Measurements from ENCODE around the gene DCDC1. TPM values are rescaled to one million over a fixed set of nuclear protein-coding genes. Genes with fewer than 3 reads are reported as not detected.

DCDC1 gene
- total RNA-seq, 1 donor from 2014 or later, result not detected

DNA sequence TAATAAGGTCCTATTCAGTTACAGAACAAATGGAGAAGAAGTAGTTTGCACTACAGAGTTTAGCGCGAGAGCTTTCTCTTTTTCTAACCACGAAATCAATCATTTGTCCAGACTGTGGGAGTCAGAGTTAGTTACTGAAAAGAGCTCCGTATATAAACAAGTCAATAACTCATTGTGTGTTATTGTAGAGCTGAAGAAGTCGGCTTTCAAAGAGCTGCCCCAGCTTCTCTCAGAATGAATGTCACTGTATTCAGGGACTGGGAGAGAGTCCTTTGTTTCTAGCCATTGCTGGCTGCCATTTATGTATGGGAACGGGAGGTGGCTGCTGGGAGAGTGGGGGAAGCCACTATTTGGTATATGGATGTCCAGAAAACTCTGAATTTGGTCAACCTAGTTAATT is 227.8 kb downstream of the DCDC1 start:
- H3K4me1 Mint-ChIP-seq (ENCODE audit: low read depth), result no peaks in the 10 kb centered on the region
- no peak overlapping the region for H3K27ac Mint-ChIP-seq
- H3K4me3 Mint-ChIP-seq, result no peak overlapping the region
- intact Hi-C loops (cut with micrococcal nuclease), result no loop called here
- H3K9me3 Mint-ChIP-seq, result no peaks in the 10 kb centered on the region
- no peaks in the 10 kb centered on the region for H3K36me3 Mint-ChIP-seq (ENCODE audit: low read depth)
- H3K27me3 Mint-ChIP-seq (ENCODE audit: insufficient read depth), result no peaks in the 10 kb centered on the region
- no peak for DNase-seq (ENCODE audit: low spot score)

- H3K9me3 Mint-ChIP-seq, result no peaks in the 10 kb centered on the region
- no peaks in the 10 kb centered on the region for H3K4me1 Mint-ChIP-seq (ENCODE audit: low read depth)
- no peak overlapping the region for H3K4me3 Mint-ChIP-seq
- H3K27ac Mint-ChIP-seq, result no peak overlapping the region
- H3K36me3 Mint-ChIP-seq (ENCODE audit: low read depth), result no peaks in the 10 kb centered on the region
- no peaks in the 10 kb centered on the region for H3K27me3 Mint-ChIP-seq (ENCODE audit: insufficient read depth)
- intact Hi-C loops (cut with micrococcal nuclease), result no loop called here
- no peak for DNase-seq (ENCODE audit: low spot score)
Measured at GRCh38 chr11:31139479-31139878, 230.1 kb downstream of the DCDC1 start.

GRCh38 chr11:31132531-31133421 is 236.8 kb downstream of the DCDC1 start:
- H3K9me3 Mint-ChIP-seq, result no peaks in the 10 kb centered on the region
- no peaks in the 10 kb centered on the region for H3K4me1 Mint-ChIP-seq (ENCODE audit: low read depth)
- H3K36me3 Mint-ChIP-seq (ENCODE audit: low read depth), result no peaks in the 10 kb centered on the region
- intact Hi-C loops (cut with micrococcal nuclease), result no loop called here
- H3K4me3 Mint-ChIP-seq, result no peak overlapping the region
- no peak for DNase-seq (ENCODE audit: low spot score)
- no peak overlapping the region for H3K27ac Mint-ChIP-seq
- H3K27me3 Mint-ChIP-seq (ENCODE audit: insufficient read depth), result no peaks in the 10 kb centered on the region

- H3K4me3 Mint-ChIP-seq, result no peak overlapping the region
- no peaks in the 10 kb centered on the region for H3K9me3 Mint-ChIP-seq
- no peaks in the 10 kb centered on the region for H3K4me1 Mint-ChIP-seq (ENCODE audit: low read depth)
- no peak overlapping the region for H3K27ac Mint-ChIP-seq
- no peak for DNase-seq (ENCODE audit: low spot score)
- H3K36me3 Mint-ChIP-seq (ENCODE audit: low read depth), result no peaks in the 10 kb centered on the region
- intact Hi-C loops (cut with micrococcal nuclease), result no loop called here
- no peaks in the 10 kb centered on the region for H3K27me3 Mint-ChIP-seq (ENCODE audit: insufficient read depth)
Measured at GRCh38 chr11:31131760-31132159, 237.8 kb downstream of the DCDC1 start.

GRCh38 chr11:31127290-31127689 is 242.2 kb downstream of the DCDC1 start:
- H3K9me3 Mint-ChIP-seq, result no peaks in the 10 kb centered on the region
- H3K36me3 Mint-ChIP-seq (ENCODE audit: low read depth), result no peaks in the 10 kb centered on the region
- H3K27ac Mint-ChIP-seq, result no peak overlapping the region
- DNase-seq (ENCODE audit: low spot score), result no peak
- H3K27me3 Mint-ChIP-seq (ENCODE audit: insufficient read depth), result no peaks in the 10 kb centered on the region
- H3K4me1 Mint-ChIP-seq (ENCODE audit: low read depth), result no peaks in the 10 kb centered on the region
- intact Hi-C loops (cut with micrococcal nuclease), result no loop called here
- H3K4me3 Mint-ChIP-seq, result no peak overlapping the region

DNA sequence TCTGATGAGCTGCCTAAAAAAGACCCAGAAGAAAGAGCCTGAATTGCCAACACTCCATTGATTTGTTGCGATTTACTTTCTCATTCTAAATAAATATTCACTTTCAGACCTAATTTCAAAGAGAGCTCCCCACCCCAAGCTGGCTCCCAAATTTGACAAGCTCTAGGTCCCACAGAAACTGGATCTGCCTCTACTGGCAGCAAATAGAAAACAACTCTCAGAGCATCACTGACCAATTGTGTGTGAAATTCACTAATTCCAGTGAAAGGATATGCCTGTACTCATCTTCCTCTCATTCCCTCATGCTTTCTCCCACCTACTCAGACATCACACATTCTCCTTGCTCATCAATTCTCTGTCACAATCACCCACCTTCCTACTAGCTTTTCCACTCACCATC is 249.1 kb downstream of the DCDC1 start:
- H3K9me3 Mint-ChIP-seq, result no peaks in the 10 kb centered on the region
- no peaks in the 10 kb centered on the region for H3K36me3 Mint-ChIP-seq (ENCODE audit: low read depth)

DNA sequence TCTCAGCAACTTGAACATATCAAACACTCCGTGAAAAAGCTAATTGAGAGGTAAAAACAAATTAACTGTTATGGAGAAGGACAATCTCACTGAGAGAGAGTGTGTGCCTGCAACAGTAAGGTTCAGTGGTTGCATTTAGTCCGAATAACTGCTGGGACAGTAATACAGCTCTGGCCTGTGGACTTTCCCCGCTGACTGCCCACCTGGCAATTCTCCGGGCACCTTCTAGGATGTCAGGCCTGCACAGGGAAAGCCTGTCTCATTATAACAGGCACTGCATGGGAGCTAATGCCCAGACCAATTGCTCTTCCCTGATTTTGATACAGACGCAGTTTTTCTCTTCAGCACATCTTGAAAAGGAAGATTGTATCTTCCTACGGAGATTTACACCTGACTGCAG is 251.0 kb downstream of the DCDC1 start:
- intact Hi-C loops (cut with micrococcal nuclease), result no loop called here
- Mint-ChIP-seq H3K27me3 (ENCODE audit: insufficient read depth) (no peaks in the 10 kb centered on the region), H3K9me3 (no peaks in the 10 kb centered on the region), H3K4me1 (ENCODE audit: low read depth) (no peaks in the 10 kb centered on the region), H3K27ac (no peak overlapping the region), H3K36me3 (ENCODE audit: low read depth) (no peaks in the 10 kb centered on the region), H3K4me3 (no peak overlapping the region)
- no peak for DNase-seq (ENCODE audit: low spot score)

More for the DNA sequence above, 249.1 kb downstream of the DCDC1 start:
- Mint-ChIP-seq H3K4me1 (ENCODE audit: low read depth) (no peaks in the 10 kb centered on the region), H3K27ac (no peak overlapping the region), H3K27me3 (ENCODE audit: insufficient read depth) (no peaks in the 10 kb centered on the region), H3K4me3 (no peak overlapping the region)
- intact Hi-C loops (cut with micrococcal nuclease), result no loop called here
- DNase-seq (ENCODE audit: low spot score), result no peak

- Mint-ChIP-seq H3K27me3 (ENCODE audit: insufficient read depth) (peaks cover 2% of the 10 kb centered on the region), H3K4me3 (no peak overlapping the region), H3K36me3 (ENCODE audit: low read depth) (no peaks in the 10 kb centered on the region), H3K9me3 (no peaks in the 10 kb centered on the region), H3K27ac (no peak overlapping the region), H3K4me1 (ENCODE audit: low read depth) (no peaks in the 10 kb centered on the region)
- DNase-seq (ENCODE audit: low spot score), result no peak
- intact Hi-C loops (cut with micrococcal nuclease), result no loop called here
Measured at GRCh38 chr11:31117038-31117437, 252.5 kb downstream of the DCDC1 start.

DNA sequence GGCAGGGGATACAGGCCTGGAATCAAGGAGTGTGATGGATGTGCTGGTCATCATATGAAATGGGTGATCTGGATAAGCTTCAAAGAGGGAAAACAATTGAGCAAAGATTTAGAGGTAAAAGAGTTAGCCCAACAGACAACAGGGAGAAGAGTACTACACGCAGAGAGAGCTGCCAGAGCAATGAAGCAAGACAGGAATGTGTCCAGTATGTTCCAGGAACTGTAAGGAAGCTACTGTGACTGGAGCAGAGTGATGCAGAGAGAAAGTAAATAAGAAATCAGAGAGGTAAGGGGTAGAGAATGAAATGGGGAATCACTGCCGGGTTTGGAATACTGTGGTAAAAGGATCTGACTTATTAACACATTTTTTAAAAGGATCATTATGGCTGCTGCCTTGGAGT is 255.1 kb downstream of the DCDC1 start:
- Mint-ChIP-seq H3K27ac (no peak overlapping the region), H3K27me3 (ENCODE audit: insufficient read depth) (peaks cover 2% of the 10 kb centered on the region), H3K36me3 (ENCODE audit: low read depth) (no peaks in the 10 kb centered on the region), H3K4me1 (ENCODE audit: low read depth) (no peaks in the 10 kb centered on the region), H3K4me3 (no peak overlapping the region), H3K9me3 (no peaks in the 10 kb centered on the region)
- intact Hi-C loops (cut with micrococcal nuclease), result no loop called here
- DNase-seq (ENCODE audit: low spot score), result no peak

DNA sequence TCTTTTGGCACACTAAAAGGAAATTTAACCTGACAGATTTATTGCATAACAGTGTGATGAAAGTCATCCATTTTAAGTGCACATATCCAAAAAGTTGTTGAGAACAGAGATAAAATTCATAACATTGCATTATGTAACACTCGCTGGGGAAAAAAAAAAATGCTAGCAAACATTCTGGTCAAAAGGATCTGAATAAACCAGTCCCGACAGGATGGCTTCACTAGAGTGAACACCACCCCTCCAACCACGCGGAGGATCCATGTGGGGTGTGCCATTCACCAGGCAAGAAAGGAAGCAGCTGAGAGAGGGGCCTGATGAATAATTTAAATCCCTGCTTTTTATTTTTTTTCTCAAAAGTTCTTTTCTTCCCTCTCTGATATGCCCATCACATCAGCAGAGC is 258.7 kb downstream of the DCDC1 start:
- intact Hi-C loops (cut with micrococcal nuclease), result no loop called here
- DNase-seq (ENCODE audit: low spot score), result no peak
- Mint-ChIP-seq H3K27me3 (ENCODE audit: insufficient read depth) (peaks cover 2% of the 10 kb centered on the region), H3K4me1 (ENCODE audit: low read depth) (no peaks in the 10 kb centered on the region), H3K4me3 (no peak overlapping the region), H3K9me3 (no peaks in the 10 kb centered on the region), H3K27ac (no peak overlapping the region), H3K36me3 (ENCODE audit: low read depth) (no peaks in the 10 kb centered on the region)

DNA sequence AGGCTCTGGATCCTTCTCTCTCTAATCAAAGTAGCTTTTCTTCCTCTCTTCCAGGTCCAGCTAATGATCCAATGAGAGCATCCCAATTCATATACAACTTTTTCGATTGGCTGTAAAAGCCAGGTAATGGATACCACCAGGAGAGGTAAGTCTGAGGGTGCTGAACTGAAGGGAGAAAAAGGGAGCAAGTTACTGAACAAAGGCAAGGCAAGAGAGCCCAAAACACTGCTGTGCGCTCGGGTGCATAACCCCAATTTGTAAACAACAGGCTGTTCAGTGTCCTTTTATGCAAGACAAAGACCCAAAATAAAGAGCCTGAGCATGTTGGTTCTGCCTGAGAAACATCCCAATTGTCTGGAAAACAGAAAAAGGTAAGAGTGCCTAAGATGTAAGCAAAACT is 260.1 kb downstream of the DCDC1 start:
- Mint-ChIP-seq H3K4me1 (ENCODE audit: low read depth) (no peaks in the 10 kb centered on the region), H3K27ac (no peak overlapping the region), H3K36me3 (ENCODE audit: low read depth) (no peaks in the 10 kb centered on the region), H3K9me3 (no peaks in the 10 kb centered on the region), H3K27me3 (ENCODE audit: insufficient read depth) (peaks cover 2% of the 10 kb centered on the region), H3K4me3 (no peak overlapping the region)
- intact Hi-C loops (cut with micrococcal nuclease), result loop anchor here (10.0 kb wide), 1 partner anchor 765 kb away; no protein-coding TSS in a partner anchor
- DNase-seq (ENCODE audit: low spot score), result no peak

- Mint-ChIP-seq H3K4me1 (ENCODE audit: low read depth) (no peaks in the 10 kb centered on the region), H3K9me3 (no peaks in the 10 kb centered on the region), H3K36me3 (ENCODE audit: low read depth) (no peaks in the 10 kb centered on the region), H3K27ac (no peak overlapping the region), H3K27me3 (ENCODE audit: insufficient read depth) (no peaks in the 10 kb centered on the region), H3K4me3 (no peak overlapping the region)
- no peak for DNase-seq (ENCODE audit: low spot score)
- intact Hi-C loops (cut with micrococcal nuclease), result loop anchor here (2.0 to 10.0 kb wide), 2 partner anchors 767 to 851 kb away; no protein-coding TSS in a partner anchor
Measured at GRCh38 chr11:31107649-31108048, 261.9 kb downstream of the DCDC1 start.

DNA sequence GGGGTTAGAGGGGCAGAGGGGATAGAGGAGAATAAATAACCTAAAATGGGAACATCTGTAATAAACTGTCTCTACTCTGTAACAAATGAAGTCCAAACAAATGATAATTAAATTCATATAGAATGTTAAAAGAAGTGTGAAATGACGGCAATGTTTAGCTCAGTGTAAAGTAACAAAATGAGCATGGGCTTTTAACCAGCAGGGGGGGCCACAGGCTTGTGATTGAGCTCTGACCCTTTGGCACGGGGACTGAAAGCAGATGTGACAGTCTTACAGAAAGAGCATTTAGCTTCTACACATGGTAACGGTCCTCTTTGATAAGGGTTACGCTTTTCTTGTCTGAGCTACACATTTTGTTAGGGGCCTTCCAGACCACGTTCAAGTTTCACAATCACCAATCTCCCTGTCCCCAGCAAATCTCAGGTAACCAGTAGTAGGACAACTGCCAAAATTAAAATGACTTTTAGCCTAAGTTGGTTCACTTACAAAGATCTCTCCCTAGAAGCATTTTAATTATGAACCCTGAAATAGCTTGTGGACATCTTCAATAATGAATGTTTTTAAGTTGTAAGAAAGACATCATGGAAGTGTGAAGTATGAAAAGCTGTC is 262.5 kb downstream of the DCDC1 start:
- intact Hi-C loops (cut with micrococcal nuclease), result loop anchor here (2.0 to 10.0 kb wide), 2 partner anchors 768 to 852 kb away; no protein-coding TSS in a partner anchor
- Mint-ChIP-seq H3K27me3 (ENCODE audit: insufficient read depth) (no peaks in the 10 kb centered on the region), H3K27ac (no peak overlapping the region), H3K4me3 (no peak overlapping the region), H3K36me3 (ENCODE audit: low read depth) (no peaks in the 10 kb centered on the region), H3K4me1 (ENCODE audit: low read depth) (no peaks in the 10 kb centered on the region), H3K9me3 (no peaks in the 10 kb centered on the region)
- DNase-seq (ENCODE audit: low spot score), result no peak

Data from activated T-helper 1 cell treated with anti-CD3 and anti-CD28 coated beads, Interleukin-12 subunit alpha, Interleukin-12 subunit beta, Interleukin-2, Interleukin-4 antibody, amounts not matched to agents 30 ng/mL and 10 ng/mL and 1 ng/mL, durations not matched to agents 14 hours and 24 hours and 36 hours (primary cell).